ENCODE measurements around the gene MAML2. TPM values are rescaled to one million over a fixed set of nuclear protein-coding genes. Genes with fewer than 3 reads are reported as not detected.
A peak's percentile ranks its signal among the peaks of the same experiment; 100 is the strongest.

MAML2 gene
- total and polyA plus RNA-seq, 2 of the 13 experiments (the other 11 are each of a cell fraction or from before 2014, with no cell fraction given), result 2.3 to 25.9 TPM

DNA sequence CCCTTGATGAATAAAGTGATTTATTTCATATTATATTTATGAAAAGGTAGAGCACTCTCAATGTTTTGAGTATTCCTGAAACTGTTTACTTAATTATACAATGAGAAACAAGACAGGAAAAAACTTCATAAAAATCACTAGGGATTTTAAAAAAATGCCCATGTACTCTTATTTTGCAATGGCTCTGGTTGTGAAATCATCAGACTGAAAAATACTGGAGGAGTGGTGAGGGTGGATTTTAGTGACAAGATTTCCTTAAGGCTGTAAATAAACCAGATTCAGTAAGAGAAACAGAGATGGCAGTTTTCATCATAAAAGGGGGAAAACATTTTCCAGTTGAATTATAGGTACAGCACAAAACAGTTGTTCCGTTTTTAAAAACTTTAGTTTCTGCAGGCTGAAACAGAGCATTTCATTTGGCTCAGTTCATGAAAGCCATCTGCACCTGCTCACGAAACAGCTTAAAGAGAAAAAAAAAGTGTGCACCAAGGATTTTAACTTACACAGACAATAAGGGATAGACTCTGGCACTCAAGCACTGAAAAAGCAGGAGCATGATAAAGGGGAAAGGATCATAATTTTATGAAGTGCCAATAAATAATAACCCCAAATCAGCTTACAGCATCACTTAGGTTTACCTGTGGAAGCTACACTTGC lies 100.7 kb downstream of the MAML2 start (continued):
- TF ChIP-seq GABPA (IDR thresholded peaks at IDR 0.05; ENCODE audit: low read depth, low read length), result no peak
- no peak for TF ChIP-seq GABPA (CRISPR knock-in tag; IDR thresholded peaks at IDR 0.05; ENCODE audit: low read depth)
- peak; percentile 82 for TF ChIP-seq CEBPB (IDR thresholded peaks at IDR 0.05; ENCODE audit: borderline replicate concordance, low read depth, low read length)
- TF ChIP-seq, protein P1, sequence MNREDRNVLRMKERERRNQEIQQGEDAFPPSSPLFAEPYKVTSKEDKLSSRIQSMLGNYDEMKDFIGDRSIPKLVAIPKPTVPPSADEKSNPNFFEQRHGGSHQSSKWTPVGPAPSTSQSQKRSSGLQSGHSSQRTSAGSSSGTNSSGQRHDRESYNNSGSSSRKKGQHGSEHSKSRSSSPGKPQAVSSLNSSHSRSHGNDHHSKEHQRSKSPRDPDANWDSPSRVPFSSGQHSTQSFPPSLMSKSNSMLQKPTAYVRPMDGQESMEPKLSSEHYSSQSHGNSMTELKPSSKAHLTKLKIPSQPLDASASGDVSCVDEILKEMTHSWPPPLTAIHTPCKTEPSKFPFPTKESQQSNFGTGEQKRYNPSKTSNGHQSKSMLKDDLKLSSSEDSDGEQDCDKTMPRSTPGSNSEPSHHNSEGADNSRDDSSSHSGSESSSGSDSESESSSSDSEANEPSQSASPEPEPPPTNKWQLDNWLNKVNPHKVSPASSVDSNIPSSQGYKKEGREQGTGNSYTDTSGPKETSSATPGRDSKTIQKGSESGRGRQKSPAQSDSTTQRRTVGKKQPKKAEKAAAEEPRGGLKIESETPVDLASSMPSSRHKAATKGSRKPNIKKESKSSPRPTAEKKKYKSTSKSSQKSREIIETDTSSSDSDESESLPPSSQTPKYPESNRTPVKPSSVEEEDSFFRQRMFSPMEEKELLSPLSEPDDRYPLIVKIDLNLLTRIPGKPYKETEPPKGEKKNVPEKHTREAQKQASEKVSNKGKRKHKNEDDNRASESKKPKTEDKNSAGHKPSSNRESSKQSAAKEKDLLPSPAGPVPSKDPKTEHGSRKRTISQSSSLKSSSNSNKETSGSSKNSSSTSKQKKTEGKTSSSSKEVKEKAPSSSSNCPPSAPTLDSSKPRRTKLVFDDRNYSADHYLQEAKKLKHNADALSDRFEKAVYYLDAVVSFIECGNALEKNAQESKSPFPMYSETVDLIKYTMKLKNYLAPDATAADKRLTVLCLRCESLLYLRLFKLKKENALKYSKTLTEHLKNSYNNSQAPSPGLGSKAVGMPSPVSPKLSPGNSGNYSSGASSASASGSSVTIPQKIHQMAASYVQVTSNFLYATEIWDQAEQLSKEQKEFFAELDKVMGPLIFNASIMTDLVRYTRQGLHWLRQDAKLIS (CRISPR knock-in tag; IDR thresholded peaks at IDR 0.05), result 0 out of 2 replicates have a peak, but pooled peaks have one; percentile 7
- TF ChIP-seq, protein P2, sequence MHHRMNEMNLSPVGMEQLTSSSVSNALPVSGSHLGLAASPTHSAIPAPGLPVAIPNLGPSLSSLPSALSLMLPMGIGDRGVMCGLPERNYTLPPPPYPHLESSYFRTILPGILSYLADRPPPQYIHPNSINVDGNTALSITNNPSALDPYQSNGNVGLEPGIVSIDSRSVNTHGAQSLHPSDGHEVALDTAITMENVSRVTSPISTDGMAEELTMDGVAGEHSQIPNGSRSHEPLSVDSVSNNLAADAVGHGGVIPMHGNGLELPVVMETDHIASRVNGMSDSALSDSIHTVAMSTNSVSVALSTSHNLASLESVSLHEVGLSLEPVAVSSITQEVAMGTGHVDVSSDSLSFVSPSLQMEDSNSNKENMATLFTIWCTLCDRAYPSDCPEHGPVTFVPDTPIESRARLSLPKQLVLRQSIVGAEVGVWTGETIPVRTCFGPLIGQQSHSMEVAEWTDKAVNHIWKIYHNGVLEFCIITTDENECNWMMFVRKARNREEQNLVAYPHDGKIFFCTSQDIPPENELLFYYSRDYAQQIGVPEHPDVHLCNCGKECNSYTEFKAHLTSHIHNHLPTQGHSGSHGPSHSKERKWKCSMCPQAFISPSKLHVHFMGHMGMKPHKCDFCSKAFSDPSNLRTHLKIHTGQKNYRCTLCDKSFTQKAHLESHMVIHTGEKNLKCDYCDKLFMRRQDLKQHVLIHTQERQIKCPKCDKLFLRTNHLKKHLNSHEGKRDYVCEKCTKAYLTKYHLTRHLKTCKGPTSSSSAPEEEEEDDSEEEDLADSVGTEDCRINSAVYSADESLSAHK (CRISPR knock-in tag; IDR thresholded peaks at IDR 0.05; ENCODE audit: borderline replicate concordance), result no peak
- no peak for TF ChIP-seq NFATC3 (CRISPR knock-in tag; IDR thresholded peaks at IDR 0.05)
- no peak for TF ChIP-seq ZNF3 (CRISPR knock-in tag; IDR thresholded peaks at IDR 0.05)
- TF ChIP-seq, protein P3, sequence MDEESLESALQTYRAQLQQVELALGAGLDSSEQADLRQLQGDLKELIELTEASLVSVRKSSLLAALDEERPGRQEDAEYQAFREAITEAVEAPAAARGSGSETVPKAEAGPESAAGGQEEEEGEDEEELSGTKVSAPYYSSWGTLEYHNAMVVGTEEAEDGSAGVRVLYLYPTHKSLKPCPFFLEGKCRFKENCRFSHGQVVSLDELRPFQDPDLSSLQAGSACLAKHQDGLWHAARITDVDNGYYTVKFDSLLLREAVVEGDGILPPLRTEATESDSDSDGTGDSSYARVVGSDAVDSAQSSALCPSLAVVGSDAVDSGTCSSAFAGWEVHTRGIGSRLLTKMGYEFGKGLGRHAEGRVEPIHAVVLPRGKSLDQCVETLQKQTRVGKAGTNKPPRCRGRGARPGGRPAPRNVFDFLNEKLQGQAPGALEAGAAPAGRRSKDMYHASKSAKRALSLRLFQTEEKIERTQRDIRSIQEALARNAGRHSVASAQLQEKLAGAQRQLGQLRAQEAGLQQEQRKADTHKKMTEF (CRISPR knock-in tag; IDR thresholded peaks at IDR 0.05), result no peak
- TF ChIP-seq BRCA1 (CRISPR knock-in tag; IDR thresholded peaks at IDR 0.05), result no peak
- 0 out of 2 replicates have a peak, but pooled peaks have one; percentile 9 for TF ChIP-seq MEF2D (CRISPR knock-in tag; IDR thresholded peaks at IDR 0.05)
- TF ChIP-seq, protein P4, sequence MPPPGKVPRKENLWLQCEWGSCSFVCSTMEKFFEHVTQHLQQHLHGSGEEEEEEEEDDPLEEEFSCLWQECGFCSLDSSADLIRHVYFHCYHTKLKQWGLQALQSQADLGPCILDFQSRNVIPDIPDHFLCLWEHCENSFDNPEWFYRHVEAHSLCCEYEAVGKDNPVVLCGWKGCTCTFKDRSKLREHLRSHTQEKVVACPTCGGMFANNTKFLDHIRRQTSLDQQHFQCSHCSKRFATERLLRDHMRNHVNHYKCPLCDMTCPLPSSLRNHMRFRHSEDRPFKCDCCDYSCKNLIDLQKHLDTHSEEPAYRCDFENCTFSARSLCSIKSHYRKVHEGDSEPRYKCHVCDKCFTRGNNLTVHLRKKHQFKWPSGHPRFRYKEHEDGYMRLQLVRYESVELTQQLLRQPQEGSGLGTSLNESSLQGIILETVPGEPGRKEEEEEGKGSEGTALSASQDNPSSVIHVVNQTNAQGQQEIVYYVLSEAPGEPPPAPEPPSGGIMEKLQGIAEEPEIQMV (CRISPR knock-in tag; IDR thresholded peaks at IDR 0.05; ENCODE audit: low read depth), result no peak
- TF ChIP-seq, protein P5, sequence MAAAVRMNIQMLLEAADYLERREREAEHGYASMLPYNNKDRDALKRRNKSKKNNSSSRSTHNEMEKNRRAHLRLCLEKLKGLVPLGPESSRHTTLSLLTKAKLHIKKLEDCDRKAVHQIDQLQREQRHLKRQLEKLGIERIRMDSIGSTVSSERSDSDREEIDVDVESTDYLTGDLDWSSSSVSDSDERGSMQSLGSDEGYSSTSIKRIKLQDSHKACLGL (CRISPR knock-in tag; IDR thresholded peaks at IDR 0.05), result no peak
- no peak for TF ChIP-seq NONO (IDR thresholded peaks at IDR 0.05)
- TF ChIP-seq NONO (CRISPR knock-in tag; conservative IDR thresholded peaks at IDR 0.05), result no peak
